Esophagus squamous epithelium (tissue), 4 donors: Measurements from ENCODE around the gene GALE.

Experiments used
- CTCF ChIP-seq, 6 experiments: fragments of 450-650 bp in 4 of 6; fragments of 200-600 bp in 2 of 6; sonication (generic) in 2 of 6; IDR thresholded peaks; one replicate each; pipeline ENCODE4 v1.5.1; 2016 to 2019; ENCODE audit warnings: antibody characterized with exemption in 6 of 6, mild to moderate bottlenecking in 4 of 6, moderate library complexity in 4 of 6
- POLR2A ChIP-seq, 4 donors: fragments of 450-650 bp; IDR thresholded peaks; one replicate each; pipeline ENCODE4 v1.6.1; 2017; ENCODE audit warnings: antibody characterized with exemption in 4 of 4, mild to moderate bottlenecking in 4 of 4, moderate library complexity in 3 of 4

- TF ChIP-seq CTCF (IDR thresholded peaks at IDR 0.05) = no peak
- TF ChIP-seq POLR2A (IDR thresholded peaks at IDR 0.05) = peak in 3 of 4 donors; percentile 52 to 73 (median 54)
These were observed 769 bp downstream of the GALE start for GRCh38 chr1:23799570-23800399.
